Measurements from ENCODE around the gene TIGD7.
A peak's percentile ranks its signal among the peaks of the same experiment; 100 is the strongest.

TIGD7 gene

GRCh38 chr16:3305109-3306068 lies at the start of gene TIGD7, which contains the start of gene ZNF75A:
TSS of gene TIGD7 (minus strand) at chr16:3305430. CDS start at chr16:3300614, 4,816 bp downstream.
TSS of gene ZNF75A (plus strand) at chr16:3305497. CDS start at chr16:3308429, 2,932 bp downstream.
- DNase-seq, result peak; percentile 73 to 93 (median 92)

GRCh38 chr16:3349175-3349574 lies 43.9 kb upstream of the TIGD7 start:
- peak; percentile 11 to 62 (median 45) for DNase-seq

GRCh38 chr16:3348547-3349167 lies 43.4 kb upstream of the TIGD7 start:
- DNase-seq, result peak; percentile 11 to 81 (median 45)

- no peak for DNase-seq
These were observed 42.4 kb upstream of the TIGD7 start for GRCh38 chr16:3347586-3347985.

GRCh38 chr16:3346041-3346440 lies 40.8 kb upstream of the TIGD7 start:
- DNase-seq, result no peak

- no peak for DNase-seq
These were observed 23.4 kb upstream of the TIGD7 start for GRCh38 chr16:3328643-3329042.

- DNase-seq, result no peak
These were observed 22.9 kb upstream of the TIGD7 start for GRCh38 chr16:3328104-3328503.

- DNase-seq, result no peak
These were observed 22.3 kb upstream of the TIGD7 start for GRCh38 chr16:3327514-3327913.

- no peak for DNase-seq
These were observed 16.6 kb upstream of the TIGD7 start for GRCh38 chr16:3321816-3322215.

- DNase-seq, result peak in 1 of 3 experiments; percentile 38
These were observed 12.2 kb upstream of the TIGD7 start for GRCh38 chr16:3317315-3317999.

GRCh38 chr16:3311496-3311895 lies 6.3 kb upstream of the TIGD7 start:
- DNase-seq, result no peak

GRCh38 chr16:3306078-3306477 lies 848 bp upstream of the TIGD7 start:
- no peak for DNase-seq

GRCh38 chr16:3304370-3304769 lies 860 bp downstream of the TIGD7 start:
- DNase-seq, result peak in 1 of 3 experiments; percentile 33

- no peak for DNase-seq
These were observed 9.4 kb downstream of the TIGD7 start for GRCh38 chr16:3295783-3296182.

- no peak for DNase-seq
These were observed 10.0 kb downstream of the TIGD7 start for GRCh38 chr16:3295209-3295608.

- no peak for DNase-seq
These were observed 12.6 kb downstream of the TIGD7 start for GRCh38 chr16:3292604-3293003.

- peak in 1 of 3 experiments; percentile 5 for DNase-seq
These were observed 15.1 kb downstream of the TIGD7 start for GRCh38 chr16:3289998-3290673.

- DNase-seq, result no peak
These were observed 20.1 kb downstream of the TIGD7 start for GRCh38 chr16:3285131-3285530.

GRCh38 chr16:3283543-3284447 lies 21.4 kb downstream of the TIGD7 start:
- DNase-seq, result no peak

- peak; percentile 96 to 99 (median 99) for DNase-seq
These were observed 22.3 kb downstream of the TIGD7 start, which contains the start of gene ZNF263 for GRCh38 chr16:3282730-3283542. TSS of gene ZNF263 (plus strand) at chr16:3283491. CDS start at chr16:3283819, 328 bp downstream.
